Suprapubic skin (tissue), 4 donors: Measurements from ENCODE around the gene SRGAP1. TPM values are rescaled to one million over a fixed set of nuclear protein-coding genes. Genes with fewer than 3 reads are reported as not detected.

Source experiments
- DNase-seq, 2 donors: peaks; one replicate each; pipeline ENCODE4 v3.0.0-alpha.2; 2019; ENCODE audit warnings: low spot score in 2 of 2
- H3K27ac ChIP-seq: fragments of 200-600 bp; sonication (generic); one replicate; pipeline ENCODE4 v1.5.1; 2019
- H3K27me3 ChIP-seq: fragments of 200-600 bp; sonication (generic); one replicate; pipeline ENCODE4 v1.5.1; 2019
- H3K36me3 ChIP-seq: fragments of 200-600 bp; sonication (generic); one replicate; pipeline ENCODE4 v1.5.1; 2019
- H3K4me1 ChIP-seq: fragments of 200-600 bp; sonication (generic); one replicate; pipeline ENCODE4 v1.5.1; 2019
- H3K4me3 ChIP-seq: fragments of 200-600 bp; sonication (generic); one replicate; pipeline ENCODE4 v1.5.1; 2019; ENCODE audit warnings: mild to moderate bottlenecking
- H3K9me3 ChIP-seq: fragments of 200-600 bp; sonication (generic); one replicate; pipeline ENCODE4 v1.5.1; 2019
- EP300 ChIP-seq: sonication (generic); formaldehyde crosslinking; IDR thresholded peaks from one replicate; pipeline ENCODE4 v1.6.1; 2017; ENCODE audit warnings: antibody characterized with exemption
- POLR2A ChIP-seq, 2 donors: fragments of 450-650 bp; IDR thresholded peaks; one replicate each; pipeline ENCODE4 v1.6.1; 2017; ENCODE audit warnings: antibody characterized with exemption in 2 of 2, mild to moderate bottlenecking in 2 of 2, moderate library complexity in 2 of 2
- POLR2AphosphoS5 ChIP-seq, 3 donors: sonication (generic); formaldehyde crosslinking; IDR thresholded peaks; one replicate each; pipeline ENCODE4 v1.6.1; 2017; ENCODE audit warnings: antibody characterized with exemption in 3 of 3
- WGBS: methylation state at CpG from one replicate; pipeline ENCODE4 v1.1.5; 2018; 5-methylcytosine and 5-hydroxymethylcytosine counted together
- total RNA-seq, 4 donors: library from RNA; depleted of rRNA; stranded (reverse); fragments of >200 nt; gene quantifications; one replicate each; pipeline ENCODE4 v1.1.0, GENCODE V29; 2016
- TF ChIP-seq, protein P1 (sequence below), 2 donors: fragments of 200-600 bp in 1 of 2; fragments of 450-650 bp in 1 of 2; sonication (generic) in 1 of 2; IDR thresholded peaks; one replicate each; pipeline ENCODE4 v1.5.1; 2016 to 2019; ENCODE audit warnings: antibody characterized with exemption in 2 of 2, mild to moderate bottlenecking in 1 of 2, moderate library complexity in 1 of 2

SRGAP1 gene
- total RNA-seq, 4 donors from 2014 or later: 8.4 to 10.9 (median 9.8) TPM

- Histone ChIP-seq H3K4me3 (no peak overlapping the region), H3K36me3 (no peaks in the 10 kb centered on the region), H3K27ac (no peak overlapping the region), H3K27me3 (no peaks in the 10 kb centered on the region), H3K4me1 (peaks cover 25% of the 10 kb centered on the region), H3K9me3 (no peaks in the 10 kb centered on the region)
- no peak for DNase-seq
- TF ChIP-seq POLR2A (IDR thresholded peaks at IDR 0.05) (no peak), EP300 (no peak), POLR2AphosphoS5 (IDR thresholded peaks at IDR 0.05) (no peak)
- TF ChIP-seq, protein P1, sequence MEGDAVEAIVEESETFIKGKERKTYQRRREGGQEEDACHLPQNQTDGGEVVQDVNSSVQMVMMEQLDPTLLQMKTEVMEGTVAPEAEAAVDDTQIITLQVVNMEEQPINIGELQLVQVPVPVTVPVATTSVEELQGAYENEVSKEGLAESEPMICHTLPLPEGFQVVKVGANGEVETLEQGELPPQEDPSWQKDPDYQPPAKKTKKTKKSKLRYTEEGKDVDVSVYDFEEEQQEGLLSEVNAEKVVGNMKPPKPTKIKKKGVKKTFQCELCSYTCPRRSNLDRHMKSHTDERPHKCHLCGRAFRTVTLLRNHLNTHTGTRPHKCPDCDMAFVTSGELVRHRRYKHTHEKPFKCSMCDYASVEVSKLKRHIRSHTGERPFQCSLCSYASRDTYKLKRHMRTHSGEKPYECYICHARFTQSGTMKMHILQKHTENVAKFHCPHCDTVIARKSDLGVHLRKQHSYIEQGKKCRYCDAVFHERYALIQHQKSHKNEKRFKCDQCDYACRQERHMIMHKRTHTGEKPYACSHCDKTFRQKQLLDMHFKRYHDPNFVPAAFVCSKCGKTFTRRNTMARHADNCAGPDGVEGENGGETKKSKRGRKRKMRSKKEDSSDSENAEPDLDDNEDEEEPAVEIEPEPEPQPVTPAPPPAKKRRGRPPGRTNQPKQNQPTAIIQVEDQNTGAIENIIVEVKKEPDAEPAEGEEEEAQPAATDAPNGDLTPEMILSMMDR (IDR thresholded peaks at IDR 0.05): no peak
- WGBS: 86% methylated on average over 4 of the region's 4 CpGs
Measured at GRCh38 chr12:64092507-64093196, 248.2 kb downstream of the SRGAP1 start.

DNA sequence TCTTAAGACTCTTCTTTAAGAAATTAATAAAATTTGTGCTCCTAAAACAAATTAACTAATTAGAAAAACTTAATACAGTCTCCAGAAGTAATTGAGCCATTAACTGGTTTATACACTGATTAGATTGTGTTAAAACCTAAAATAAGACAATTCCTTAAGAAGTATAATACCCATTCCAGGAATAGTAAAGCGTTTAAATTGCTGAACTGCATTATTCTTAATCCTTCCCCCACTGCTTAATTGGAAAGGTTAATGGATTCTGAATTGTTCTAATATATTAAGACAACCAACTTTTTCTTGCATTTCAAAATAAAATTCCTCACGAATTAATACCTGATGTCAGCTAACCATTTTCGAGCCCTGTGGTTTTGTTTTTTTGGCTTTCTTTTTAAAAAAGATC, 249.2 kb downstream of the SRGAP1 start:
- Histone ChIP-seq H3K4me1 (peaks cover 16% of the 10 kb centered on the region), H3K9me3 (no peaks in the 10 kb centered on the region), H3K27ac (no peak overlapping the region), H3K4me3 (no peak overlapping the region), H3K27me3 (no peaks in the 10 kb centered on the region), H3K36me3 (no peaks in the 10 kb centered on the region)
- WGBS: 78% methylated on average over 3 of the region's 3 CpGs
- TF ChIP-seq EP300 (no peak), POLR2AphosphoS5 (IDR thresholded peaks at IDR 0.05) (no peak), POLR2A (IDR thresholded peaks at IDR 0.05) (no peak)
- TF ChIP-seq, protein P1 (IDR thresholded peaks at IDR 0.05): no peak
- DNase-seq: no peak

DNA sequence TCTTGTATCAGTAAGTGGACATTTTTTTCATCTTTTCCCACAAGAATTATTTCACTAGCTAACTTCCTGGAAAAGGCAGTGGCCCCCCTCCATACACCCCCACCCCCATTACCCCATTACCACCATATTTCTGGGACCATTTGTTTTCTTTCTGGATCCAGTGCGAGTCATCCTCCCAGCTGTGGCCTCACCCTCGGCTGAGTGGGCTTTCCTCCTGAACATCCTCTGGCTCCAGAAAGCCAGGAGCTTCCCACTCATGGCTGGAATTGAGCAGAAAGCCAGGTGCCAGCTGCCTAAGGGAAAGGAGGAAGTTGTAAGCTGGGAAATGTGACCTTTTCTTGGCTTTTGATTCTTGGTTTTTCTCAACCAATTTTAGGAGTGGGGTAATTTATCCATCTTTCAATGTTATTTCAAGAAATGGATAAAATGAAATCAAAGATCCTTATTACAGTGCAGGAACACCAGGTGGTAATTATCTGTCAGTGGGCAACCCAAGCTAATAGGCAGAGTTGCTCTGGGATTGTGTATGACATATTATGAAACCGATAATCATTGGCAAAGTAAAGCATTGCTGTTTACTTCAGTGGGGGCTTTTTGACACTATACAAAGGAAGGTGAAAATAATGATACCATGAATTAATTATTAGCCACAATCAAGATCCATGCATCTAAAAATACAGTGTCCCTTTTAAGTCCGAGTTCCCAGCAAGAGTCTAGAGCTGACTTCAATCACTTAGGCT, 253.0 kb downstream of the SRGAP1 start:
- H3K27me3 ChIP-seq: no peaks in the 10 kb centered on the region
- no peaks in the 10 kb centered on the region for H3K9me3 ChIP-seq
- TF ChIP-seq EP300: no peak
- no peak for TF ChIP-seq POLR2A (IDR thresholded peaks at IDR 0.05)
- TF ChIP-seq, protein P1 (IDR thresholded peaks at IDR 0.05): no peak
- TF ChIP-seq POLR2AphosphoS5 (IDR thresholded peaks at IDR 0.05): no peak
- peaks cover 2% of the 10 kb centered on the region for H3K4me1 ChIP-seq
- no peak for DNase-seq
- H3K4me3 ChIP-seq: no peak overlapping the region
- 54% methylated on average over 4 of the region's 4 CpGs for WGBS
- H3K36me3 ChIP-seq: no peaks in the 10 kb centered on the region
- H3K27ac ChIP-seq: no peak overlapping the region

GRCh38 chr12:64098709-64099354, 254.3 kb downstream of the SRGAP1 start:
- DNase-seq: no peak

More at GRCh38 chr12:64098709-64099354, 254.3 kb downstream of the SRGAP1 start:
- Histone ChIP-seq H3K27ac (no peak overlapping the region), H3K4me1 (peaks cover 4% of the 10 kb centered on the region), H3K9me3 (no peaks in the 10 kb centered on the region), H3K36me3 (no peaks in the 10 kb centered on the region), H3K4me3 (no peak overlapping the region), H3K27me3 (no peaks in the 10 kb centered on the region)
- 44% methylated on average over 2 of the region's 2 CpGs for WGBS
- TF ChIP-seq, protein P1 (IDR thresholded peaks at IDR 0.05): no peak
- TF ChIP-seq POLR2AphosphoS5 (IDR thresholded peaks at IDR 0.05) (no peak), POLR2A (IDR thresholded peaks at IDR 0.05) (no peak), EP300 (no peak)
